ENCODE results near the gene DRAM2.
"Not testable (repeated sequence)": the region's sequence is repeated elsewhere in the genome, so short reads cannot be mapped to it uniquely, and the experiment has no call there.

Gene DRAM2

GRCh38 chr1:111142356-111142975 lies 2.6 kb upstream of the DRAM2 start:
- no peak for DNase-seq (ENCODE audit: low spot score)

- no peak for DNase-seq (ENCODE audit: low spot score)
Observed at GRCh38 chr1:111141245-111142220, 1.6 kb upstream of the DRAM2 start.

- DNase-seq (ENCODE audit: low spot score), result peak; percentile 74
Observed at GRCh38 chr1:111140680-111140967, 731 bp upstream of the DRAM2 start.

GRCh38 chr1:111139324-111139955 lies 453 bp downstream of the DRAM2 start:
- peak; percentile 70 for DNase-seq (ENCODE audit: low spot score)

GRCh38 chr1:111133866-111134265 lies 6.0 kb downstream of the DRAM2 start:
- DNase-seq (ENCODE audit: low spot score), result no peak

- DNase-seq (ENCODE audit: low spot score), result no peak
Observed at GRCh38 chr1:111131693-111132092, 8.2 kb downstream of the DRAM2 start.

GRCh38 chr1:111129376-111129775 lies 10.5 kb downstream of the DRAM2 start:
- no peak for DNase-seq (ENCODE audit: low spot score)

- DNase-seq (ENCODE audit: low spot score), result no peak
Observed at GRCh38 chr1:111127923-111128643, 11.8 kb downstream of the DRAM2 start.

GRCh38 chr1:111126354-111126753 lies 13.5 kb downstream of the DRAM2 start:
- no peak for DNase-seq (ENCODE audit: low spot score)

- DNase-seq (ENCODE audit: low spot score), result no peak
Observed at GRCh38 chr1:111116496-111116895, 23.4 kb downstream of the DRAM2 start.

GRCh38 chr1:111110197-111110899 lies 29.5 kb downstream of the DRAM2 start:
- DNase-seq (ENCODE audit: low spot score), result no peak

- no peak for DNase-seq (ENCODE audit: low spot score)
Observed at GRCh38 chr1:111104981-111105380, 34.9 kb downstream of the DRAM2 start.

- no peak for DNase-seq (ENCODE audit: low spot score)
Observed at GRCh38 chr1:111101854-111102642, 37.8 kb downstream of the DRAM2 start.

GRCh38 chr1:111099289-111099688 lies 40.6 kb downstream of the DRAM2 start:
- DNase-seq (ENCODE audit: low spot score), result no peak

GRCh38 chr1:111097356-111098099 lies 42.4 kb downstream of the DRAM2 start:
- DNase-seq (ENCODE audit: low spot score), result no peak

- not testable (repeated sequence) for DNase-seq (ENCODE audit: low spot score)
Observed at GRCh38 chr1:111095421-111095820, 44.5 kb downstream of the DRAM2 start.

- DNase-seq (ENCODE audit: low spot score), result no peak
Observed at GRCh38 chr1:111089638-111090037, 50.3 kb downstream of the DRAM2 start.

GRCh38 chr1:111085676-111086075 lies 54.2 kb downstream of the DRAM2 start:
- DNase-seq (ENCODE audit: low spot score), result no peak

- no peak for DNase-seq (ENCODE audit: low spot score)
Observed at GRCh38 chr1:111084999-111085398, 54.9 kb downstream of the DRAM2 start.
